Putamen (tissue), 1 donor: ENCODE measurements around the gene M1AP.
A peak's percentile ranks its signal among the peaks of the same experiment; 100 is the strongest.

Source experiments
- DNase-seq: peaks from one replicate; pipeline ENCODE4 v3.0.0-alpha.2; 2016; ENCODE audit warnings: low spot score

M1AP gene

GRCh38 chr2:74648009-74648443 is at the start of gene M1AP:
Gene M1AP (minus strand): TSS chr2:74648330. CDS start chr2:74640275, 8,055 bp downstream.
- DNase-seq, result no peak

- DNase-seq, result no peak
Observed at GRCh38 chr2:74696829-74697228, 48.7 kb upstream of the M1AP start.

- no peak for DNase-seq
Observed at GRCh38 chr2:74695663-74696062, 47.5 kb upstream of the M1AP start.

GRCh38 chr2:74694281-74694680 is 46.2 kb upstream of the M1AP start:
- no peak for DNase-seq

- no peak for DNase-seq
Observed at GRCh38 chr2:74693668-74694067, 45.5 kb upstream of the M1AP start.

- DNase-seq, result no peak
Observed at GRCh38 chr2:74693213-74693612, 45.1 kb upstream of the M1AP start.

- DNase-seq, result no peak
Observed at GRCh38 chr2:74691929-74692328, 43.8 kb upstream of the M1AP start.

GRCh38 chr2:74690571-74690970 is 42.4 kb upstream of the M1AP start:
- peak; percentile 22 for DNase-seq

GRCh38 chr2:74689671-74690070 is 41.5 kb upstream of the M1AP start:
- DNase-seq, result no peak

- no peak for DNase-seq
Observed at GRCh38 chr2:74688881-74689280, 40.8 kb upstream of the M1AP start.

- DNase-seq, result no peak
Observed at GRCh38 chr2:74685408-74685807, 37.3 kb upstream of the M1AP start.

- DNase-seq, result no peak
Observed at GRCh38 chr2:74682501-74682900, 34.4 kb upstream of the M1AP start.

- no peak for DNase-seq
Observed at GRCh38 chr2:74679615-74680014, 31.5 kb upstream of the M1AP start.

GRCh38 chr2:74676331-74676730 is 28.2 kb upstream of the M1AP start:
- no peak for DNase-seq

- DNase-seq, result no peak
Observed at GRCh38 chr2:74675090-74675489, 27.0 kb upstream of the M1AP start.

- no peak for DNase-seq
Observed at GRCh38 chr2:74673826-74674528, 25.8 kb upstream of the M1AP start.

- DNase-seq, result no peak
Observed at GRCh38 chr2:74671479-74671878, 23.3 kb upstream of the M1AP start.

- DNase-seq, result no peak
Observed at GRCh38 chr2:74670263-74670662, 22.1 kb upstream of the M1AP start.

GRCh38 chr2:74668087-74668486 is 20.0 kb upstream of the M1AP start:
- no peak for DNase-seq

- DNase-seq, result no peak
Observed at GRCh38 chr2:74659462-74659861, 11.3 kb upstream of the M1AP start.

- DNase-seq, result no peak
Observed at GRCh38 chr2:74658516-74658915, 10.4 kb upstream of the M1AP start.

GRCh38 chr2:74655579-74655978 is 7.4 kb upstream of the M1AP start:
- no peak for DNase-seq

- DNase-seq, result peak; percentile 96
Observed at GRCh38 chr2:74653985-74654882, 6.1 kb upstream of the M1AP start, which contains the start of gene SEMA4F. Gene SEMA4F (plus strand): TSS chr2:74654247. CDS start chr2:74654377, 130 bp downstream.
